ENCODE results near the gene ZNF148.
"Not testable (repeated sequence)": the region's sequence is repeated elsewhere in the genome, so short reads cannot be mapped to it uniquely, and the experiment has no call there.

ZNF148 gene

GRCh38 chr3:125374996-125375941, at the start of gene ZNF148:
TSS of gene ZNF148 (minus strand) at chr3:125375325. CDS start at chr3:125313640, 61,685 bp downstream.
- peak; percentile 89 for DNase-seq

- no peak for DNase-seq
Observed at GRCh38 chr3:125418306-125418705, 43.2 kb upstream of the ZNF148 start.

GRCh38 chr3:125416235-125416634, 41.1 kb upstream of the ZNF148 start:
- DNase-seq = no peak

GRCh38 chr3:125414669-125415068, 39.5 kb upstream of the ZNF148 start:
- no peak for DNase-seq

- no peak for DNase-seq
Observed at GRCh38 chr3:125410922-125411321, 35.8 kb upstream of the ZNF148 start.

GRCh38 chr3:125406070-125406469, 30.9 kb upstream of the ZNF148 start:
- no peak for DNase-seq

GRCh38 chr3:125405515-125405914, 30.4 kb upstream of the ZNF148 start:
- DNase-seq = not testable (repeated sequence)

- no peak for DNase-seq
Observed at GRCh38 chr3:125403789-125404188, 28.7 kb upstream of the ZNF148 start.

- DNase-seq = no peak
Observed at GRCh38 chr3:125402639-125403038, 27.5 kb upstream of the ZNF148 start.

GRCh38 chr3:125401402-125401801, 26.3 kb upstream of the ZNF148 start:
- no peak for DNase-seq

GRCh38 chr3:125398952-125399351, 23.8 kb upstream of the ZNF148 start:
- DNase-seq = no peak

- DNase-seq = no peak
Observed at GRCh38 chr3:125395091-125395490, 20.0 kb upstream of the ZNF148 start.

GRCh38 chr3:125394406-125394805, 19.3 kb upstream of the ZNF148 start:
- DNase-seq = no peak

GRCh38 chr3:125389282-125389681, 14.2 kb upstream of the ZNF148 start:
- no peak for DNase-seq

- DNase-seq = not testable (repeated sequence)
Observed at GRCh38 chr3:125388369-125388768, 13.2 kb upstream of the ZNF148 start.

GRCh38 chr3:125386811-125387210, 11.7 kb upstream of the ZNF148 start:
- DNase-seq = no peak

GRCh38 chr3:125383744-125384143, 8.6 kb upstream of the ZNF148 start:
- DNase-seq = no peak

GRCh38 chr3:125382298-125382697, 7.2 kb upstream of the ZNF148 start:
- no peak for DNase-seq

GRCh38 chr3:125381743-125382142, 6.6 kb upstream of the ZNF148 start:
- no peak for DNase-seq

- no peak for DNase-seq
Observed at GRCh38 chr3:125381314-125381713, 6.2 kb upstream of the ZNF148 start.

- no peak for DNase-seq
Observed at GRCh38 chr3:125379483-125379882, 4.4 kb upstream of the ZNF148 start.

- DNase-seq = no peak
Observed at GRCh38 chr3:125378762-125379161, 3.6 kb upstream of the ZNF148 start.

- no peak for DNase-seq
Observed at GRCh38 chr3:125375950-125376679, 990 bp upstream of the ZNF148 start.

- DNase-seq = peak; percentile 8
Observed at GRCh38 chr3:125374501-125374995, 577 bp downstream of the ZNF148 start.

Measured in activated effector memory CD4-positive, alpha-beta T cell treated with Interleukin-2 at 50 U/mL for 16 hours (primary cell).